GM19025 (cell line): ENCODE results near the gene CDK18.
"Not testable (repeated sequence)": the region's sequence is repeated elsewhere in the genome, so short reads cannot be mapped to it uniquely, and the experiment has no call there.

Experiments used
- ATAC-seq: cut with Tn5 transposase; IDR thresholded peaks from one replicate; pipeline ENCODE4 v1.9.1; 2021; ENCODE audit warnings: mild to moderate bottlenecking, low read depth, moderate library complexity; ENCODE audit not compliant: unreplicated experiment

Gene CDK18

DNA sequence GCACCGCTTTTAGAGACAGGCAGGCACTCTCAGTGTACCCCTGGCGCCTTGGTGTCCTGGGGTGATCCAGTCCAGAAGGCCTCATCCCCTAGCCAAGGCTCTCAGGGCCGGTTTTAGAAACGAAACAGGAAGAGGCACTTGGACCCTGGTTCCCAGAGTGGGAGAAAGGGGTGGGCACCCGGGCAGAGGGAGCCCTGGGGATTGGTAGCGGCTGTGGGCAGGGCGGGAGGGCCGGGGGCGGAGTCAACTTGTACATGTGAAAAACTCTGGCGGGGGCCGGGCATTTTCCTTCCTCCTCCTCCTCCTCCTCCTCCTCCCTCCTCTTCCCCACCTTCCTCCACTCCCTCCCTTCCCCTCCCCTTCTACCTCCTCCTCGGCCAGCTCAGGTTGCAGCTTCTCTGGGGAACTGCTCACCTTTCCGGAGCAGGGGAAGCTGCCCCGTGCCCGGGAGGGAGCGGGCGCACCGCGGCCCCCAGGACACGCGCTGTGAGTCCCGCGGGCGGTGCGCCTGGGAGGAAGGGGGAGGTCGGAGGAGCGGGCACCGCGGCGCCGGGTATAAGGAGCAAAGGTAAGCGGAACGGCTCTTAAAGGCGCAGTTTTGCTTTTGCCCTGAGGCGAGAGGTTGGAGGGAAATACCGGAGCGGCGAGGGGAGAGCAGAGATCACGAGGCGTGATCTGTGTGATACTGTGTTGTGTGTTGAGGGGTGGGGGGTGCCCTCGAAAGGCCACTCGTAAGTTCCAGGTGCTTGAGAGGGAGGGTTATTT, at the start of gene CDK18:
Gene CDK18 (plus strand): TSS at position 359 of the 765 bp plus-strand sequence. CDS start 18,499 bp downstream, outside the sequence.
- no peak for ATAC-seq

DNA sequence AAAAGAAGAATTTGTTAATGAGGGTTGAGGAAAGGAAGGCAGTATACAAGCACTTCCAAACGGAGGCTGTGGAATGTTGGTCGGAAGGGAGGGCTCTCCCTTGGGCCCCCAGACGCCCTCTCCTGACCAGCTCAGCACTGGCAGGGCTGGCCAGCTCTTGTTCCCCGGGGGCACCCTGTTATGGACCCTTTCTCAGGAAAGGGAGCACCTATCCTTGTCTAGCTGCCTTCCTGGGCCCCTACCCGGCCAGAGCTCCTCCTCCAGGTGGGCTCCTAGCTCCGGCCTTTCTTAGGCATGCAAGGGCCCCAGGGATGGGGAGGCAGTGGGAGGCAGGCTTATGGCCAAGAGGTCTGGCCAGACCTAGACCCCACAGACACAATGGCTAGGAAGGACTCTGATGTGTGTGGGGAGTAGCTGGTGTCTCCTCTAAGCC, 49.5 kb upstream of the CDK18 start:
- no peak for ATAC-seq

DNA sequence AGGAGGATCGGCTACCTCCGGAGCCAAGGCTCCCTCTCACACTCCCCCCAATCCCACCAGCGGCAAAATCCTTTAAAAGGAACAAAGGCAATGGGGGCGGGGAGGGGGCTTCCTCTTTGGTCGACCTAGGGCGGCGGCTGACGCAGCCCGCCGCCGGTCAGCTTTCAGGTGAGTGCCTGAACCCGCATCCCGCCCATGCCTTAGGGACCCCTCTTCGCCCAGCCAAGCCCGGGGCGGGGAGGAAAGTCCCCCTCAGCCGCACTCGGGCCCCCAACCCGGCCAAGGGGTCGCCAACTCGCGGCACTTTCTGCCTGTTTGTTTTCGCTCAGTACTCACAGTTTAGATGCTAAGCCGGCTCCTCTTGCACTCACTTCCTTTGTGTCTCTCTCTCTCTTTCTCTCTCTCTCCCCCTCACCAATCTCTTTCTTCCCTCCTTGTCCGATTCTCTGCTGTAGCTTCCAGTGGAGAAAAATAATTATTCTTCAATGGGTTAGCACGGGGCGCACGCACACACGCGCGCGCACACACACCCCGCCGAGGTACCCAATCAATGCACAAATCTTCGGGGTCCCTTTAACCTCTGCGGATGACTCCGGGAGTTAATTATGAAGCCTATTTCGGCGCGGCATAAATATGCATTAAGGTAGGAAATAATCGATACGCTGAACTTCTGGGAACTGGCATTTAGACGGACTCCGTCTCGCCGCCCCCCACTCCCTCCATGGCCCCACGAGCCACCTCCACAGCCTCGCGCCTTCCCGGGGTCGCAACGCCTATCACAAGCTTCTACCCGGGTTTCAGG, 48.7 kb upstream of the CDK18 start, which contains the start of gene BLACAT1:
Gene BLACAT1 (minus strand): TSS at position 465 of the 802 bp plus-strand sequence.
- no peak for ATAC-seq

DNA sequence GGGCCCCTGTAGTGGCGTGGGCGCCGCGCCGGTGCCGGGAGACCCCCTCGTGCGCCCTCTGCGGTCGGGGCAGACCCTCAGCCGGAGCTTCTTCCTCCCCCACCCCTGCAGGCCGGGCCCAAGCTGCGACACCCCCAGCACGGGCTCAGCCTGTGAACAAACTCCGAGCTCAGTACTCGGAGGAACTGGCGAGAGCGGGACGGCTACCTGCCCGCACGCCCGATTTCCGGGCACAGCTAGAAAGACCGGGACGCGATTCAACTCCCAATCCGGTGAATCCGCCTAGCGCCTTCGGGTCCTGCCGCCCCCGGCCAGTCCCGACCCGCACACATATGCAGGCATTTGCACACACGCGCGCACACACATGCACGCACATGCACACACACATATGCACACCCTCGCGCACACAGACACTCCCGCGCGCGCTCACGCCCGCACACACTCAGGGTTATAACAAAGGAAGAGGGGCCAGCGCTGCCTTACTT, 48.0 kb upstream of the CDK18 start:
- no peak for ATAC-seq

DNA sequence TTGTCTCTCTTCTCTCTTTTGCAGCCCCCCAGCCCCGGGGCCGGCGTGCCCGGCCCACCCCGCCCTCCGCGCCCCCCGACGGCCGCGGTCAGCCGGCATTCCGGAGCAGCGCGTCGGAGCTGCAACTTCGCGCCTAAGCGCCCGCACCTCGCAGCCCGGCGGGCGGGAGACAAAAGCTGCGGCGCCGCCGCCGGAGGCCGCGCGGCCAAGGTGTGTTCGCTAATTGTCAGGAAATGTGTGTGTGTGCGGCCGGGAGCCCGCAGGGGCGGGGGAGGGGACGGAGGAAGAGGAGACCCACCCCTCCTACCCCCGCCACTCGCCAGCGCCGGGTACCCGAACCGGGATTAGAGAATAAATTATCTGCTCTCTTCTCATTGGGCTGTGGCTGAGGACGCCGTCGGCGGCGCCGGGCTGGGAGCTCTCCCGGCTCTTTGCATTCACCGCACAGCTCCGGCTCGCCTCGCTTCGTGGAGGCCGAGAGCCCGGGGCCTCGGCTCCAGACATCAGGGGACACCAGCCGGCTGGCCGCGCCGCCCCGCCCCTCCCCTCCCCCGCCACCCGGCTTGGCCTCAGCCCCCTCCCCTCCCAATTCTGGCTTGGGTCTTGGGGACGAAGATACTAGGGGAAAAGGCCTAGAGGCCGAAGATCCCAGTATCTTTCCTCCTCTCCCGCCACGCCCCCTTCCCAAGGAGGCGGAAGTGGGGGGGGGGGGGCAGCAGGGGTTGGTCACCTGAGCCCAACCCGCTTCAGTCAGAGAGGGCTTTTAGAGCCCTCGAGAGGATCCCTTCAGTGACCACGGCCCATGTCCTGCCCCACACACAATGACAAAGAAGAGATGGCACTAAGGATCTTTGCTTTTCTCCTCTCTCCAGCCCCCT, 47.4 kb upstream of the CDK18 start:
- ATAC-seq: no peak

DNA sequence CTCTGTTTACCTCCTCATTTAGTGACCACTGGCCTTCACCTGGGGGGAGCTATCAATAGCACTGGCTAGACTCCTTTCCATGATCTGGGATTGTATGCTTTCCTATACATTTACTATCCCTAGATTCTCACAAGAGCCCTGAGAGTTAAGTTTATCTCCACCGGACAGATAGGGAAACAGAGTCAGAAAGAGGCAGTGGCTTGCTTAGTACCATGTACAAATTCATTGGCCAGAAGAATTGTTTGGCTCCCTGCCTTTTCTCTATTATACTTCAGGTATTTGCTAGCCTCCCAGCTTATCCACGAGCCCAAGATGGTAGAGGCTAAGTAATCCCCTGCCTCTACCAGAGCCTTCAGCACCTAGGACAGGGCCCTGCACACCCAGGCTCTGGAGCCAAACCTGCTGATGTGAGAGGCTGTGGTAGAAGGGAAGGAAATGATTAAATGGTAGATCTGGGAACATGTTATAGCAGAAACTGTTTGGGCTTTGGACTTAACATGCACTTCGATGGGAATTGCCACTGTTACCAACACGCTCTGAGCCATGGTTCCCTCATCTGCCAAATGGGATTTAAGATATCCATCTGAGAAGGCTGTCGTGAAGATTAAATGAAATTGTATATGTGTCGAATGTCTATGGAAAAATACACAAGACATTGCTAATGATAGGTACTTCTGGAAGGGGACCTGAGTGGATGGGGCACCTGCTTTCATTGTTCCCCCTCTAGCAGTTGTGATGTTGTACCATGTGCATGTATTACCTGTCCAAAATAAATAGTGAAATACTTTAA, 45.5 kb upstream of the CDK18 start:
- no peak for ATAC-seq

DNA sequence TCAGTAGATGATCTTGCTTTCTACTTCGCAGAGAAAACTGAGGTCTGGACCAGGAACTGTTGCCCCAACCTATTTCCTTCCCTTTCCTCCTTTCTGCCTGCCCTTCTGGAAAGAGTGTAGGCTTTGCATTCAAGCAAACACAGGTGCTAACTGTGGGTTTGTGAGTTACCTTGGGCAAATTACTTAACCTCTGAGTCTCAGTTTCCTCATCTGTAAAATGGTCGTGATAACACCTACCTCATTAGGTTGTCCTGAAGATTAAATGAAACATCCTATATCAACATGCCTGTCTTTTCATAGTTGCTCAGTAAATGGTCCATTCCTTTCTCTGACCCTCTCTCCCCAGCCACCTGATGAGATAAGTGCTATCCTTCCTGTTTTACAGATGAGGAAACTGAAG, 39.1 kb upstream of the CDK18 start:
- no peak for ATAC-seq

- no peak for ATAC-seq
Observed at GRCh38 chr1:205466595-205467220, 37.8 kb upstream of the CDK18 start.

GRCh38 chr1:205470131-205470530, 34.3 kb upstream of the CDK18 start:
- no peak for ATAC-seq

DNA sequence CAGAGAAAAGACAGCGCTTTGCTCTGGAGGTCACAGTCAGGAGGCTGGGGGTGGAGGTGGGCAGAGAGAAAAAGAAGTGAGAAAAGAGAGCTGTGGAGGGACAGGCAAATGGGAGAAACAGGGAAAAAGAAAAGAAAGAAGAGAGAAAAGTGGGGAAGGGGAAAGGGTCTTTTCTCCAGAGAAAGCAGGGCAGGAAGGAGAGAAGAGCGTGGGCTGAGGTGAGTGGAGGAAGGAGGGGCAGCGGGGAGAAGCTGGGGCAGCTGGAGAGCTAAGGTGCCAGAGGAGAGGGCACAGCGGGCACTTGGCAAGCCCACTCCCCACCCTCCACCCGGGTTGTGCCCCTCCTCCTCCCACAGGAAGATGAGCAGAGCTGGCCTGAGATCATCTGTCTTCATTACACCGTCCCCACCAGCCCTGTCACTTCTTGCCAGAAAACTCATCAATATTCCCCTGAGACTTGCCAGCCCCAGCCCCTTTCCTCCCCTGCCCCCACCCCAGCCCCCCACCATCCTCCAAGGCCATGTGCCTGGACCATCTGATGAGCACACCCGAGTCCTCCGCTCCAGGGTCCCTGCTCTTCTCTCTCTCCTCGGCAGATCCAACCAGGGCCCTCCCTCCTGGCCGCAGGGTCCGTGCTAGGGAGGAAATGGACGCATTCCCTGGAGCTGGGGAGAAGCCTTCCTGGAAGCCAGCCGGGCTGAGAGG, 31.6 kb upstream of the CDK18 start:
- no peak for ATAC-seq

DNA sequence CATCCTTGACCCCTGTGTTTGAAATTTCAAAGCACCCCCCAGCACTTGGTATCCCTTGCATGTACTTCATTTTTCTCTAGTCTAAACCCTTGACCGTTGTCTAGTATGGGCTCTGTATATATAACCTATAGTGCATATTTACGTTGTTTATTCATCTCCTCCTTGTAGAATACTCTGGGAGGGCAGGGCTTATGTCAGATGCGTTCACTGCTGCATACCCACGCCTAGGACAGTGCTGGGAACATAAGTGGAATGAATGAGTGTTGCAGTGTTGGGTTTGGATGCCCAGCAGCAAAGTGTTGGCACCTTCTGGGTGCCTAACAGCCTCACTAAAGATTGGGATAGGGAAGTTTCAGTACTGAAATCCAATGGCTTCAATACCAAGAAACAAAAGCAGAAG, 31.0 kb upstream of the CDK18 start:
- ATAC-seq: no peak

- no peak for ATAC-seq
Observed at GRCh38 chr1:205473966-205474365, 30.5 kb upstream of the CDK18 start.

GRCh38 chr1:205474571-205474970, 29.9 kb upstream of the CDK18 start:
- no peak for ATAC-seq

DNA sequence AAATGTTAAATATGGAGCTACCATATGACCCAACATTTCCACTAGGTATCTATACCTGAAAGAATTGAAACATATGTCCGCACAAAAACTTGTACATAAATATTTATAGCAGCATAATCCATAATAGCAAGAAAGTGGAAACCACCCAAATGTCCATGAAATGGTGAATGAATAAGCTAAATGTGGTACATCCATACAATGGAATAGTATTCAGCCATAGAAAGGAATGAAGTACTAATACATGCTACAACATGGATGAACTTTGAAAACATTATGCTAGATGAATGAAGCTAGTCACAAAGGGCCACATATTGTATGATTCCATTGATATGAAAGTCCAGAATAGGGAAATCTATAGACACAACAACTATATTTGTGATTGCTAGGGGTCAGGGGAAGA, 28.6 kb upstream of the CDK18 start:
- ATAC-seq: no peak

DNA sequence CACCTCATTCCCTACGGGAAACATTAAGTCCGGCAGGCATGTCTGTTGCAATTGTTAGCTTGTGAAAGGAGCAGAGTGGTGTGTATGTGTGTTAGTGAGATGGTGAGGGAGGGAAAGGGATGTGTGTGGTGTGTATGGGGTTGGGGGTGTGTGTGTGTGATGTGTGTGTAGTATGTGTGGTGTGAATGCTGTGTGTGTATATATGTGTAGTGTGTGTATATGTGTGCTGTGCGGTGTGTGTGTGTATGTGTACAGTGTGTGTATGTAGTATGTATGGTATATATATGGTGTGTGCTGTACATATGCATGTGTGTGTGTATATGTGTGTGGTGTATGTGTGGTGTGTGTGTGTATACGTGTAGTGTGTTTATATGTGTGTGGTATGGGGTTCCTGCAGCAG, 27.8 kb upstream of the CDK18 start:
- ATAC-seq: no peak

- ATAC-seq: no peak
Observed at GRCh38 chr1:205477121-205477758, 27.2 kb upstream of the CDK18 start.

DNA sequence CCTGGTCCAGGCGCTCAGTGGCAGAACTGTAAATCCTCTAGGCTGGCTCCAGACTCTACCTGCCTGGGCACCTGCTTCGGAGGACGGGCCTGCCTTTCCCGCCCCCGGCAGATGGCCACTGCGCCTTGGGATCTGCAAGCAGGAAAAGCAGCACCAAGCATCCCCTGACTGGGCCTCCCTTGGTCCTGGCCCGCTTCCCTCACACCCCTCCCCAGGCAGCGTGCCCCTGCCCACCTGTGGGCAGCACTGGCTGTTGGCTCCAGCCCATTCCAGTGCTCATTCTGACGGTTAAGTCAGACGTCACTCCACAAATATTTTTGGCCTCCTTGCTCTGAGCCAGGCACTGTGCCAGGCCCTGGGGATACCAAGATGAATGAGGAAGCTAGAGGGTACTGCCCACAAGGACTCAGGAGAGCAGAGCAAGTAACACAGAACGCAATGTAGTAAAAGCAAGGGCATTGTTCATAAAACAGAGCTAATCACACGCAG, 26.7 kb upstream of the CDK18 start:
- no peak for ATAC-seq

DNA sequence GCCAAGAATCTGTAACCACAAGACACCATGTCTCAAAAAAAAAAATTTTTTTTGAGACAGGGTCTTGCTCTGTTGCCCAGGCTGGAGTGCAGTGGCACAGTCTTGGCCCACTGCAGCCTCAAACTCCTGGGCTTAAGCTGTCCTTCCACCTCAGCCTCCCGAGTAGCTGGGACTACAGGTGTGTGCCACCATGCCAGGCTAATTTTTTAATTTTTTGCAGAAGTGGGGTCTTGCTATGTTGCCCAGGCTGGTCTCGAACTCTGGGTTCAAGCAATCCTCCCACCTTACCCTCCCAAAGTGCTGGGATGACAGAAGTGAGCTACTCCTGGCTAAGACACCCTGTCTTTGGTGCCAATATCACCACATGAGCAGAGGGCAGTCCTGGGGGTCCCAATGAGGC, 25.5 kb upstream of the CDK18 start:
- ATAC-seq: not testable (repeated sequence)
